GM18873 (cell line): ENCODE data around the gene SPRED1.

Experiments
- ATAC-seq: cut with Tn5 transposase; IDR thresholded peaks from one replicate; pipeline ENCODE4 v1.9.1; 2021; ENCODE audit warnings: mild to moderate bottlenecking, moderate library complexity, moderate number of reproducible peaks; ENCODE audit not compliant: unreplicated experiment, low FRiP score

The SPRED1 gene

GRCh38 chr15:38252481-38253350 is at the start of gene SPRED1:
TSS of gene SPRED1 (plus strand) at chr15:38252836. CDS start at chr15:38253186, 350 bp downstream.
- peak; percentile 7 for ATAC-seq

GRCh38 chr15:38205526-38206272 is 46.9 kb upstream of the SPRED1 start:
- no peak for ATAC-seq

GRCh38 chr15:38207621-38208020 is 45.0 kb upstream of the SPRED1 start:
- ATAC-seq = no peak

GRCh38 chr15:38208206-38208605 is 44.4 kb upstream of the SPRED1 start:
- no peak for ATAC-seq

DNA sequence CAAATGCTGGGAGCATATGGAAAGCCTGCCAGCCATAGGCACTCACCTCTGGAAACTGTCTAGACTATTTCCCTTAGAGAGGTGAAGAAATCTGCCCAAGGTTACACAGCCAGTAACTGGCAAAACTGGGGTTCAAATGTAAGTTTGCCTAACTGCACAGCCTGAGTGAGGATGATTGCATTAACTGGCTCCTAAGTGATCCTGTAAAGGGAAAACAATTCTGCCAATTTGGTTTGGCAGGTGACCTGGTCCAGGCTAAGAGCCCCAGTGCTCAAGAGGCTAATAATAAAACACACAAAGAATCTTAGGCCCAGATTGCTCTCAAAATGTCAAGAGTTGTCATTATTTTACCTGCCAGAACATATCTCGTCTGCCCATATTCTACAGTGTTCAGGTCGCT is 43.9 kb upstream of the SPRED1 start:
- no peak for ATAC-seq

- no peak for ATAC-seq
Observed at GRCh38 chr15:38211249-38211648, 41.4 kb upstream of the SPRED1 start.

GRCh38 chr15:38211811-38212210 is 40.8 kb upstream of the SPRED1 start:
- ATAC-seq = no peak

DNA sequence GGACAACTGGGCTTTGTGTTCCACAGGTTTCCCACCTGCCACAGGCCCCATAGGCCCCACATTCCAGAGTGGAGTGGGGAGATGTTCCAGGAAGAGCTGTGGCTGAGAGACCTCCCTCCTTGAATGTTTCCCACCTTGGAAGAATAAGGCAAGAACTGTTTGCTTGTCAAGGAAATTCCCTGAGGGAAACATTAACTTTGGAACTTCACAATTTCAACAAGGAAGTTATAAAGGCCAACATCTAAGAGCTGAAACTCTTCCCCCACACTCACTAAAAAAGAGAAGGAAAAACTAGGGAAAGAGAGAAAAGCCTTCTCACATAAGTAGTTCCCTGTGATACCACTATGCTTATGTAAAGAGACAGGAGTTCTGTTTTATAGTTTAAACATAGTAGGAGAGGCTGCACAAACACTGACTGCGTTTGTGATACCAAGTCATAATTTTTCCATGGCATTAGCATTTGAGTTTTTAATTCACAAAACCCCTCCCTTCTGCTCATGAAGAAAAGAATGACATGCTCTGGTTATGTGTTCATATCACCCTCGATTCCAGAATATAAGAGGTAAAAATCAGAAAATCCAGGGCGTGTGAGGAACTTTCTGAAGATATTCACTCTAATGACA is 39.8 kb upstream of the SPRED1 start:
- no peak for ATAC-seq

DNA sequence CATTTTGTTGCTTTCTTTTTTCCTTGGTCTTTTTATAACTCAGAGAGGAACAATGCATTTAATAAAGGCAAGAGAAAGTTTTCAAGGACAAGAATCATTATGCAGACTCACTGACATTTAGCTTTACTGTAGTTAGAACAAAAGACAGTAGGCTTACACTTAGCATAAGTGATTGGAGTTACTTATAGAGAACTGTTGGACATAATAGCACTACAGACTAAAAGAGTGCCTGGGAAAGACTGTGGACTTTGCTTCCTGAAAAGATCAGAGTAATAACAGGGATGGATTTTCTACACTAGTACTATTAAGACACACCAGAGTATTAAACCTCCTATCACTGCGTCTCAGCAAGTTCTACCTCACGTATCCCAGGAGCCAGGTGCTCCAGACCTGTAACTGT is 39.3 kb upstream of the SPRED1 start:
- no peak for ATAC-seq

DNA sequence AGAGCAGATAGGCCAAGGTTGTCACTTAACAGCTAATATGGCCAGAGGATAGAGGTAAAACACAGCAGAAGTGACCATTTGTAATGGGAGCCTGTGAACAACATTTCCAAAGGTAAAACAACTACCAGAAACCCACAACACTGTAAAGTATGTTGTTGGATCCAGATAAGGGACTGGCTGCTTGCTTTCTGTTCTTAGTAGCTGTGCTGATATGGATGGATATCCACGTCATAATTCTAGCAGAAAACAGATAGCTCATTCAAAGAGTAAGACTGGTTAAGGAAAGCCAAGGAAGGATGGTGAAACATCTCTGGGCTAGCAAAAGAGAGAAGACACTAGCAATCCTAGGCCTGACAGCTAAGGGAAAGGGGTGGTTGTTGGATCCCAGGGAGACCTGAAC is 36.9 kb upstream of the SPRED1 start:
- ATAC-seq = no peak

GRCh38 chr15:38216763-38217162 is 35.9 kb upstream of the SPRED1 start:
- ATAC-seq = no peak

DNA sequence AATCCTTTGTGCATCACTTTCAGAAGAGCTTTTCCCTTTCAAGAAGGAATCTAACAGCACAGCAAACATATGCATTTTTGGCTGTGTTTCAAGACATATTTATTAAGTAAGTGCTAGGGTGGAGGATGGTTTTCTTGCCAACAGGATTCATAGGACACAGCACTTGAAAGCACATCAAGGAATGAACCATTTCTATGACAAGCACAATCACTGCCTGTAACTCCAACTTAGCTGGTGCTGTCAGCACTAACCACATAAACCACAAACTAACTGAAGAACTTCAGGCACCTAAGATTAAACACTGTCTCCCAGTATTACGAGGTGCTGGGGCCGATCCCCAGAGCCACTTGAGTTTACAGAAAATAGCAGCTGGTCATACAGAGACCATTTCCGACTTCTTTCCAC is 35.4 kb upstream of the SPRED1 start:
- no peak for ATAC-seq

- no peak for ATAC-seq
Observed at GRCh38 chr15:38217788-38218609, 34.6 kb upstream of the SPRED1 start.

- ATAC-seq = no peak
Observed at GRCh38 chr15:38220606-38221273, 31.9 kb upstream of the SPRED1 start.

GRCh38 chr15:38224486-38224885 is 28.1 kb upstream of the SPRED1 start:
- ATAC-seq = no peak

- ATAC-seq = no peak
Observed at GRCh38 chr15:38225381-38225780, 27.3 kb upstream of the SPRED1 start.

- ATAC-seq = no peak
Observed at GRCh38 chr15:38226608-38227266, 25.9 kb upstream of the SPRED1 start.

DNA sequence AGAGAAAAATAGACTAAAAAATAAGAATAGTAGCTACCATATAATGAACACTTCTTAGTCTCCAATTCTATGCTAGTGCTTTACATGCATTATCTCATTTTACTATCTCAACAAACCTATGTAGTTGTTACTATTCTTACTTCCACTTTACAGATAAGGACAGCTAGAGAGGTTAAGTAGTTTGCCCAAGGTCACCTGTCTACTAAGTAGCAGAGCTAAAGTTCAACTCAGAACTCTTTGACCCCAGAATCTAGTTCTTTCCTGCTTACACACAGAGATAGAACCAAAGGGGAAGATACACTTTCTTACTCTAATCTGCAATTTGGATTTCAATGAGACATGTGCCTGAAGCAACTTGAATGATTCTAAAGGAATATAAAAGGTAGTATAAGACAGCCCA is 24.7 kb upstream of the SPRED1 start:
- no peak for ATAC-seq

DNA sequence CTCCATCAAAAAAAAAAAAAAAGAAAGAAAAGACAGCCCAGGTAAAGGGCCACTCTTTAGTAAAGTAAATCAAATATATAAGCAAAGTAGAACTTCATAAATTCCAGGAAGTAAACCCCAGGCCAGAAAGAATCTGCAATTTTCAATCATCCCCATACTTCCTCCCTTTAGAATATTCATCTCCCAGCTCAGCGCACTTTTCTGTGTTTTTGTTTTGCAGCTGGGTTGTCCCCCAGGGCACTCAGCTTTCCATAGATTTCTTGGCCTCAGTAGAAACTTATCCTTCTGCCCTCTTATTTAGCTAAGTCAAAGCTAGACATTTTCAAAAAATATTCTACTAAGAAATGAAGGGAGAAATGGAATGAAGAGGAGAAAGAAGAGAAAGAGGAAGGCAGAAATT is 24.0 kb upstream of the SPRED1 start:
- no peak for ATAC-seq
